PC-9 (cell line): Measurements from ENCODE around the gene IDI2. TPM values are rescaled to one million over a fixed set of nuclear protein-coding genes. Genes with fewer than 3 reads are reported as not detected.
A peak's percentile ranks its signal among the peaks of the same experiment; 100 is the strongest.

Experiments
- BruUV-seq: library from RNA; stranded (reverse); fragments of 400-500 nt; replicated peaks from 2 replicates; lab custom pipeline; 2021; lab: Mats Ljungman, UMichigan
- CTCF ChIA-PET: fragments of 300-600 bp; sonication (Branson Sonifier 250); formaldehyde crosslinking; loops from one replicate; lab custom pipeline; 2022; ENCODE audit warnings: antibody characterized with exemption; lab: Charles Lee
- POLR2A ChIA-PET: fragments of 300-600 bp; sonication (Branson Sonifier 250); formaldehyde crosslinking; loops from one replicate; lab custom pipeline; 2022; ENCODE audit warnings: antibody characterized with exemption; ENCODE audit not compliant: unreplicated experiment; lab: Charles Lee
- DNase-seq, 2 experiments: peaks; one replicate each; pipeline versions ENCODE4 v3.0.0 to v3.0.0-alpha.2; 2015 to 2022; ENCODE audit warnings: mixed read lengths in 1 of 2
- H2AFZ ChIP-seq: fragments of 200-600 bp; sonication (generic); 2 replicates; pipeline ENCODE4 v1.8.1; 2017; ENCODE audit warnings: antibody characterized with exemption
- H3F3A ChIP-seq: fragments of 200-600 bp; sonication (generic); 2 replicates; pipeline ENCODE4 v1.8.1; 2017; ENCODE audit warnings: antibody characterized with exemption, mild to moderate bottlenecking, low read depth; ENCODE audit not compliant: insufficient read depth
- H3K27ac ChIP-seq: fragments of 200-600 bp; sonication (generic); 2 replicates; pipeline ENCODE4 v1.6.1; 2016; ENCODE audit warnings: mixed run types
- H3K27me3 ChIP-seq: fragments of 200-600 bp; sonication (generic); 2 replicates; pipeline ENCODE4 v1.6.1; 2016; ENCODE audit warnings: low read depth, mixed run types; ENCODE audit not compliant: insufficient read depth
- H3K36me3 ChIP-seq: fragments of 200-600 bp; sonication (generic); 2 replicates; pipeline ENCODE4 v1.6.1; 2016; ENCODE audit warnings: low read depth, mixed run types
- H3K4me1 ChIP-seq: fragments of 200-600 bp; sonication (generic); replicated peaks from 2 replicates; pipeline ENCODE4 v1.6.1; 2016; ENCODE audit warnings: mixed run types; ENCODE audit not compliant: insufficient read depth
- H3K4me2 ChIP-seq: fragments of 200-600 bp; sonication (generic); 2 replicates; pipeline ENCODE4 v1.6.1; 2017; ENCODE audit warnings: mixed run types
- H3K4me3 ChIP-seq: fragments of 200-600 bp; sonication (generic); 2 replicates; pipeline ENCODE4 v1.6.1; 2016; ENCODE audit warnings: mixed run types
- H3K79me2 ChIP-seq: fragments of 200-600 bp; sonication (generic); 2 replicates; pipeline ENCODE4 v1.6.1; 2017; ENCODE audit warnings: low read depth, mixed run types
- H3K9me2 ChIP-seq: fragments of 200-600 bp; sonication (generic); 2 replicates; pipeline ENCODE4 v1.8.1; 2017; ENCODE audit warnings: mild to moderate bottlenecking; ENCODE audit not compliant: insufficient read depth
- H3K9me3 ChIP-seq: fragments of 200-600 bp; sonication (generic); 2 replicates; pipeline ENCODE4 v1.8.1; 2016; ENCODE audit warnings: low read depth; ENCODE audit not compliant: insufficient read depth
- H4K20me1 ChIP-seq: fragments of 200-600 bp; sonication (generic); 2 replicates; pipeline ENCODE4 v1.8.1; 2017; ENCODE audit not compliant: insufficient read depth
- EZH2 ChIP-seq: fragments of 200-600 bp; sonication (generic); IDR thresholded peaks from 2 replicates; pipeline ENCODE4 v1.8.0; 2017; ENCODE audit warnings: antibody characterized with exemption, low read depth
- intact Hi-C: fragments of 100-400 bp; cut with micrococcal nuclease; formaldehyde crosslinking; loops from one replicate; pipeline ENCODE4 v1.10.0; 2022; ENCODE audit not compliant: unreplicated experiment
- total RNA-seq: library from RNA; stranded (reverse); gene quantifications from 2 replicates; pipeline ENCODE4 v1.2.3, GENCODE V29; 2021
- TF ChIP-seq, protein P1 (sequence below): fragments of 200-600 bp; sonication (generic); conservative IDR thresholded peaks from 2 replicates; pipeline ENCODE4 v1.6.1; 2017; ENCODE audit warnings: mixed run types, antibody characterized with exemption, mild to moderate bottlenecking, moderate library complexity

IDI2 gene
- total RNA-seq, 1 experiment from 2014 or later: not detected

GRCh38 chr10:986137-986825 is 39.4 kb downstream of the IDI2 start:
- peaks cover 9% of the 10 kb centered on the region; the same call in 1 of the 2 replicates for H3F3A ChIP-seq
- H3K9me2 ChIP-seq: no peaks in the 10 kb centered on the region
- 0 out of 2 replicates have a peak, but pooled peaks cover 4% of the 10 kb centered on the region for H3K36me3 ChIP-seq
- peaks cover 27% of the 10 kb centered on the region for H4K20me1 ChIP-seq
- peak; percentile 26 to 51 for DNase-seq
- no peak overlapping the region for H3K4me3 ChIP-seq
- peaks cover 20% of the 10 kb centered on the region for H3K4me1 ChIP-seq
- H3K4me2 ChIP-seq: no peak overlapping the region; the same call in 1 of the 2 replicates
- no peak overlapping the region for H3K27ac ChIP-seq
- CTCF ChIA-PET: no interaction called here
- TF ChIP-seq EZH2: no peak
- TF ChIP-seq, protein P1, sequence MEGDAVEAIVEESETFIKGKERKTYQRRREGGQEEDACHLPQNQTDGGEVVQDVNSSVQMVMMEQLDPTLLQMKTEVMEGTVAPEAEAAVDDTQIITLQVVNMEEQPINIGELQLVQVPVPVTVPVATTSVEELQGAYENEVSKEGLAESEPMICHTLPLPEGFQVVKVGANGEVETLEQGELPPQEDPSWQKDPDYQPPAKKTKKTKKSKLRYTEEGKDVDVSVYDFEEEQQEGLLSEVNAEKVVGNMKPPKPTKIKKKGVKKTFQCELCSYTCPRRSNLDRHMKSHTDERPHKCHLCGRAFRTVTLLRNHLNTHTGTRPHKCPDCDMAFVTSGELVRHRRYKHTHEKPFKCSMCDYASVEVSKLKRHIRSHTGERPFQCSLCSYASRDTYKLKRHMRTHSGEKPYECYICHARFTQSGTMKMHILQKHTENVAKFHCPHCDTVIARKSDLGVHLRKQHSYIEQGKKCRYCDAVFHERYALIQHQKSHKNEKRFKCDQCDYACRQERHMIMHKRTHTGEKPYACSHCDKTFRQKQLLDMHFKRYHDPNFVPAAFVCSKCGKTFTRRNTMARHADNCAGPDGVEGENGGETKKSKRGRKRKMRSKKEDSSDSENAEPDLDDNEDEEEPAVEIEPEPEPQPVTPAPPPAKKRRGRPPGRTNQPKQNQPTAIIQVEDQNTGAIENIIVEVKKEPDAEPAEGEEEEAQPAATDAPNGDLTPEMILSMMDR: no peak
- H2AFZ ChIP-seq: no peak overlapping the region
- POLR2A ChIA-PET: interaction anchor here (0.6 to 0.7 kb wide), 2 partner anchors 42 to 440 kb away, joined by 3 to 5 read pairs; no protein-coding TSS in a partner anchor
- no TSS peak for BruUV-seq
- peaks cover under 1% of the 10 kb centered on the region; the same call in 1 of the 2 replicates for H3K9me3 ChIP-seq
- H3K79me2 ChIP-seq: peaks cover 42% of the 10 kb centered on the region
- H3K27me3 ChIP-seq: no peaks in the 10 kb centered on the region
- intact Hi-C loops: loop anchor here (2.0 kb wide), 1 partner anchor 63 kb away; the partner anchor contains the start of gene IDI1

GRCh38 chr10:985361-985760 is 40.3 kb downstream of the IDI2 start:
- ChIA-PET CTCF (no interaction called here), POLR2A (interaction anchor here (0.5 kb wide), 1 partner anchor 18 kb away, joined by 3 read pairs; no protein-coding TSS in a partner anchor)
- Histone ChIP-seq H3K36me3 (0 out of 2 replicates have a peak, but pooled peaks cover 4% of the 10 kb centered on the region), H3K79me2 (peaks cover 33% of the 10 kb centered on the region), H4K20me1 (peaks cover 18% of the 10 kb centered on the region), H3K9me3 (peaks cover 9% of the 10 kb centered on the region; the same call in 1 of the 2 replicates), H3K4me1 (peaks cover 20% of the 10 kb centered on the region), H3K27ac (no peak overlapping the region), H2AFZ (no peak overlapping the region), H3F3A (peaks cover 9% of the 10 kb centered on the region; the same call in 1 of the 2 replicates), H3K9me2 (no peaks in the 10 kb centered on the region), H3K4me3 (no peak overlapping the region), H3K4me2 (no peak overlapping the region), H3K27me3 (no peaks in the 10 kb centered on the region)
- TF ChIP-seq, protein P1: no peak
- no peak for TF ChIP-seq EZH2
- no peak for DNase-seq
- intact Hi-C loops: no loop called here
- BruUV-seq: no TSS peak

GRCh38 chr10:983971-984655 is 41.5 kb downstream of the IDI2 start:
- Histone ChIP-seq H3F3A (peaks cover 9% of the 10 kb centered on the region; the same call in 1 of the 2 replicates), H4K20me1 (peaks cover 6% of the 10 kb centered on the region), H3K4me2 (0 out of 2 replicates have a peak overlapping the region, but pooled peaks have one; percentile 2), H3K27me3 (no peaks in the 10 kb centered on the region), H3K9me2 (no peaks in the 10 kb centered on the region), H3K9me3 (peaks cover 13% of the 10 kb centered on the region), H3K4me3 (no peak overlapping the region), H3K4me1 (peaks cover 10% of the 10 kb centered on the region), H2AFZ (no peak overlapping the region), H3K27ac (peak overlapping the region; percentile 49; the same call in 1 of the 2 replicates), H3K79me2 (peaks cover 20% of the 10 kb centered on the region), H3K36me3 (no peaks in the 10 kb centered on the region)
- intact Hi-C loops: no loop called here
- CTCF ChIA-PET: no interaction called here
- no TSS peak for BruUV-seq
- peak; percentile 46 to 84 for DNase-seq
- POLR2A ChIA-PET: no interaction called here
- TF ChIP-seq, protein P1: no peak
- TF ChIP-seq EZH2: no peak
